Stimulated activated CD4-positive, alpha-beta T cell treated with anti-CD3 and anti-CD28 coated beads, Interleukin-4, amount 100 ng/mL, for 24 hours (primary cell): ENCODE measurements around the gene IGF2R.

Source experiments
- DNase-seq: peaks from one replicate; pipeline ENCODE4 v3.0.0-alpha.2; 2020

The IGF2R gene

GRCh38 chr6:160050022-160050421 is 81.1 kb downstream of the IGF2R start:
- DNase-seq: no peak

GRCh38 chr6:160051390-160051789 is 82.5 kb downstream of the IGF2R start:
- no peak for DNase-seq

GRCh38 chr6:160054271-160054670 is 85.4 kb downstream of the IGF2R start:
- DNase-seq: no peak

GRCh38 chr6:160054913-160055312 is 86.0 kb downstream of the IGF2R start:
- DNase-seq: no peak

- DNase-seq: no peak
Observed at GRCh38 chr6:160055378-160055777, 86.5 kb downstream of the IGF2R start.

GRCh38 chr6:160055813-160056212 is 86.9 kb downstream of the IGF2R start:
- no peak for DNase-seq

- no peak for DNase-seq
Observed at GRCh38 chr6:160057080-160057479, 88.2 kb downstream of the IGF2R start.

GRCh38 chr6:160058603-160059215 is 89.8 kb downstream of the IGF2R start:
- DNase-seq: no peak

GRCh38 chr6:160060221-160060620 is 91.3 kb downstream of the IGF2R start:
- no peak for DNase-seq

- no peak for DNase-seq
Observed at GRCh38 chr6:160060920-160061447, 92.1 kb downstream of the IGF2R start.

GRCh38 chr6:160063771-160064413 is 95.0 kb downstream of the IGF2R start:
- no peak for DNase-seq

GRCh38 chr6:160065200-160065599 is 96.3 kb downstream of the IGF2R start:
- DNase-seq: no peak

GRCh38 chr6:160067564-160067963 is 98.7 kb downstream of the IGF2R start:
- no peak for DNase-seq

GRCh38 chr6:160068346-160068745 is 99.5 kb downstream of the IGF2R start:
- no peak for DNase-seq

GRCh38 chr6:160069050-160069454 is 100.2 kb downstream of the IGF2R start:
- peak; percentile 8 for DNase-seq

- DNase-seq: no peak
Observed at GRCh38 chr6:160069459-160069858, 100.6 kb downstream of the IGF2R start.

GRCh38 chr6:160070427-160070826 is 101.5 kb downstream of the IGF2R start:
- DNase-seq: no peak

- no peak for DNase-seq
Observed at GRCh38 chr6:160070831-160071230, 101.9 kb downstream of the IGF2R start.

GRCh38 chr6:160071805-160072690 is 103.2 kb downstream of the IGF2R start:
- no peak for DNase-seq

GRCh38 chr6:160073272-160073671 is 104.4 kb downstream of the IGF2R start:
- DNase-seq: no peak

- no peak for DNase-seq
Observed at GRCh38 chr6:160076009-160076408, 107.1 kb downstream of the IGF2R start.

- no peak for DNase-seq
Observed at GRCh38 chr6:160077024-160077423, 108.1 kb downstream of the IGF2R start.

- DNase-seq: no peak
Observed at GRCh38 chr6:160077526-160077925, 108.6 kb downstream of the IGF2R start.
